CD4-positive, alpha-beta T cell treated with Interferon alpha-2 for 1 hour (primary cell): Measurements from ENCODE around the gene PNPLA1.

ENCODE experiments used
- DNase-seq, 2 donors: peaks; one replicate each; pipeline ENCODE4 v3.0.0-alpha.2; 2020 to 2022

PNPLA1 gene

DNA sequence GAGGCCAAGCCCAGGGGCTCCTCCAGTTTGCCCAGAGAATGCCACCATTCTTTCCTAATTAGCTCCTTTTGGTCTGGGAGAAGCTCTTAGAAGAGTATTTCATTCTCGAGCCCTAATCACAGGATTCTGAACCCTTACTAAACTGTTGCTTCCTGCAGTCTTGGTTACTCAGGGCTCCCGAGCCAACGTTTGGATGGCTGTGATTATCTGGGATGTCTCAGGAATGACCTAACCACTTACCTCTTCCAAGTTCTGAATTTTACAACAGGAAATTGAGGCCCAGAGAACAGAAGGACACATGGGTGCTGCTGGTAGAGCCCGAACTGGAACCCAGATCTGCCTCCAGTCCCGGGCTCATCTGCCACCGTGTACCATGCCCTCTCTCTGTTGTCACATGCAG, 22.2 kb upstream of the PNPLA1 start:
- no peak for DNase-seq

DNA sequence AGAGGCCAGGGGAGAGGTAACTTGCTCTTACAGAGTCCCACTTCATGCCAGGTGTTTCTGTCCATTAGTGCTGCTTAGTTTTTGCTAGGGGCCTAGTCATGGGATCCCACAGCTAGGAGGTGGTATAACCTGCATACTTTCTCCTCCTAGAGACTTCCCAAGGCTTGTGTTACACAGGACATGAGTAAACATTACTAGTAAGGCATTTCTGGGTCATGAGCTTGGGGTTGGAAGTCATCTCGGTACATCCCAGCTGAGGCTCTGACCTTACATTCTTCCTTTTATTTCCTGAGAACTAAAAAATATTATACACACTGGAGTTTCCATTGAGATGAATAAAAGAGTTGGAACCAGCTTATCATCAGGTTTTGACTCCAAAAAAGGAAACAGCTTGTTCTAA, 20.9 kb upstream of the PNPLA1 start:
- no peak for DNase-seq

DNA sequence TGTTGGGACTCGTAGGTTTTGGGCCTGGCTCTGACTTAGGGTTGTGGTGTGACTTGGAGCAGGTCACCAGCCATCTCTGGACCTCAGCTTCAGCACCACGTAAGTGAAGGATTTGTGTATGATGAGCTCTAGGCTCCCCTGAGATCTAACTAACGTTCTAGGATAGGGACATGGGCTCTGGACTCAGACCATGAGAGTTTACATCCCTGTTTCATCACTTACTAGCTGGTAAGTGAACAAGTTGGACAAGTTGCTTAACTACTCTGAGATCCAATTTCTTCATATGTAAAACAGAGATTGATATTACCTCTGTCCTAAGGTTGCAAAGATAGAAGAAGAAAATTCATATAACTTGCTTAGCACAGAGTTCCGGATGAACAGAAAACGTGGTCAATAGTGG, 20.3 kb upstream of the PNPLA1 start:
- no peak for DNase-seq

DNA sequence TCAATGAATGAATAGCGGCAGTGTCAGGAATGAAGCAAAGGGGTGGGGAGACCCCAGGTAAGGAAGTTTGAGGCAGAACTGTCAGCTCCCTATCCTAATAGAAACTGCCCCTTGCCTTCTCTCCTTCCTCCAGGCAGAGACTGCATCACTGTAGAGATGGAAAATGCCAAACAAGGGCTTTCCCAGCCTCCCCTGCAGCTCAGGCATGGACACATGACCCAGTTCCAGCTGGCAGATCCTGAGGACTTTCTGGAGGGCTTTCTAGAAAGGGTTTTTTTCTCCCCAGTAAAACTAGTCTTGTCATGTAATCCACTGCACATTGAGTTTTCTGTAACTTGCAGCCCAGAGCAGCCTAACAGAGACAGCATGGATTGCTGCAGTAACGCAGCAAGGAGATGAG, 17.9 kb upstream of the PNPLA1 start:
- DNase-seq, result no peak

DNA sequence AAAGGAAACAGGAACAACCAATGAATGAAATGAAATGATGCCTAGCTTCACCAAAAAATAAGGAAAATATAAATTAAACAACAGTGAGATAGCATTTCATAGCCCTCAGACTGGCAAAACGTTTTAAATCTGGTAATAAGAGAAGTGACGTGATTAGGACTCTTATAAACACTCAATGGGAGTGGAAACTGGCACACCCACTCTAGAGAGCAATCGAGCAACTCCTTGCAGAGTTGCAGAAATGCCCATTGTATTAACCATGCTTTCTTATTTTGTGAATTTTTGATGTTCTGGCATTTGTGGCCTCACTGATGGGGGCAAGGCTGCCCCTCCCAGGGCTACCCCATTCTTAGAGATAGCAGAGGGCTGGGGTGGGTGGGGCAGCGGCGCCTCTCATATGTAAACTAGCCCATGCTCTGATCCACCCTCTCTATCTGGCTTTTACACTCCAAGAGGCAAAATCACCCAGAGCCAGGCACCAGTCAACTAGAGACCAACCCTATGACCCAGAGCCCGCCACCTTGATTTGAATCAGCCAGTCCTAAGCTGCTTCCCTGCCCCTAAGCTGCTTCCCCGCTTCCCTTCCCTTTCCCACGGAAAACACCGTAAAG, 6.4 kb upstream of the PNPLA1 start:
- DNase-seq, result no peak

DNA sequence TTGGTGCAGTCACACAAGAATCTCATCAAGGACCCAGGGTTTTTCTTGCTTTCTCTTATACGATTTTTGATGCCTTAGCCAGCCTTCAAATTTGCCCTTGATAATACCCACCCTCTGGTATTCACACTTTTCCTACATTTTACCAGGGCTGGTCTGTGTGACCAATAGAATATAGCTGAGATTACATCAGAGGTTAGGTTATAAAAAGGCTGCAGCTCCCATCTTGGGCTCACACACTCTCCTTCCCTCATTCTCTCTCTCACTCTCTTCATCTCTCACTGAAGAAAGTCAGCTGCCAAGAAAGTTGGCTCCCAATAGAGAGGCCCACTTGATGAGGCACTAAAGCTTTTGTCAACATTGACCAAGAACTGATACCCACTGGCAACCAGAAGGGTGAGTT, 4.1 kb upstream of the PNPLA1 start:
- no peak for DNase-seq

DNA sequence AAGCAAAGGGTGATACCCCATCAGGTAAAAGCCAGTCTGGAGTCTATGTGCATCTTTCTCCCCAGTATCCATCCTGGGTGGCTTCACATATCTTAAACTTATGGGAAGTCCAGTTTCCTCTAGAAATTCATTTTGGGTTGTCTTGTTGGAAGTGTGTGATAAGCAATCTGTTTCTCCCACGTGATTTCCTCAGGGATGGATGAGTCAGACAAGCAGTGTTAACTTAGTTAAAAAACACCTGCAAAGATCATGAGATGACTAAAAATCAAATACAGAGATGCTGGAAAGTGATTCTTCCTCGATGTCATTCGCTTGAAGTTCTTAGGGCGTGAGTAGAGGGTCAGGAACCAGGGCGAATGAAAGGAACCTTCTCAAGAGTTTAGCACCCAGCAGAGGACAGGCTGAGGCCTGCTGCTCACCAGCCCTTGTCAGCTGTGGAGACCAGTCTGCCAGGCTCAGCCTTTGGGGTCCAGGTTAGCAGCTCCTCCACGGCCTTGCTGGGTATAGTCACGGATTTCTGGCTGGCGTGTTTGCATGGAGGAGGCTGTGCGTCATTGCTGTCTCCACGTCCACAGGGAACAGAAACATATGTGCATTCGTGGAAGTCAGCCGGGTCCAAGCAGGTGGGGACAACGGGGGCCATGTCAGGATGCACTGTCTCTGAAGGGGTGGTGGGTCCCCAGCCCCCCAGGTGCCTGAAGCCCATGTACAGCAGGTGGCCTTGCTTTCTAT, 2.8 kb upstream of the PNPLA1 start:
- DNase-seq, result no peak

DNA sequence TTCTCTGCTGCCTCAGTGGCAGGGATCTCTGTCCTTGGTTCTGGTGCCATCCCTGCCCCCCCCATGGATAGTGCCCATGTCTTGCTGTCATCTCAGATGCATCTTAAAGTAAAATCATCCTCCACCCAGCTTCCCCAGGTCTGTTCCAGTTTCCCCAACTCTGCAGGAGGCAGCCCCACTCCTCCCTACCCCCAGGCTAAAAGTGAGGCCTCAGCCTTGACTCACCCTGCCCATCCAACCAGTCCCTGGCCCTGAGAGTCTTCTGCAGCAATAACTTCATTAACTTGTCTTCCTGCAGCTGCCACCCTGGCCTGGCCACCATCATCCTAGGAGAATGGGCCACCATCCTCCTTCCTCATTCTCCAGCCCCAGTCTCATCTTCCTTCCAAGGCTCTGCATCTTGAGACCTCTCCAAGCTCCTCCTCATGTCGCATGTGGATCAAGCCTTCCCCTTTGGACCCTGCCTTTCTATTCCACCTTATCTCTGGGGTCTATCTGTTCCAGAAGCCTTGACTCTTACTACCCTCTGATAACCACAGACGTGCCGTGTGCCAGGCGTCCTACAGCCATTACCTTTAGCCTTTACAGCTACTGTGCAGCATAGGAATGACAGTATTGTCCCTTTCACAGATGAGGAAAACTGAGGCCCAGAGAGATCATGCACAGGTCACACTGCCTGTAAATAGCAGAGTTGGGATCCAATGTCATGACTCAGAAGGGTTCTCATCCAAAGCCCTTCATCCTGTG, 2.0 kb upstream of the PNPLA1 start:
- no peak for DNase-seq

DNA sequence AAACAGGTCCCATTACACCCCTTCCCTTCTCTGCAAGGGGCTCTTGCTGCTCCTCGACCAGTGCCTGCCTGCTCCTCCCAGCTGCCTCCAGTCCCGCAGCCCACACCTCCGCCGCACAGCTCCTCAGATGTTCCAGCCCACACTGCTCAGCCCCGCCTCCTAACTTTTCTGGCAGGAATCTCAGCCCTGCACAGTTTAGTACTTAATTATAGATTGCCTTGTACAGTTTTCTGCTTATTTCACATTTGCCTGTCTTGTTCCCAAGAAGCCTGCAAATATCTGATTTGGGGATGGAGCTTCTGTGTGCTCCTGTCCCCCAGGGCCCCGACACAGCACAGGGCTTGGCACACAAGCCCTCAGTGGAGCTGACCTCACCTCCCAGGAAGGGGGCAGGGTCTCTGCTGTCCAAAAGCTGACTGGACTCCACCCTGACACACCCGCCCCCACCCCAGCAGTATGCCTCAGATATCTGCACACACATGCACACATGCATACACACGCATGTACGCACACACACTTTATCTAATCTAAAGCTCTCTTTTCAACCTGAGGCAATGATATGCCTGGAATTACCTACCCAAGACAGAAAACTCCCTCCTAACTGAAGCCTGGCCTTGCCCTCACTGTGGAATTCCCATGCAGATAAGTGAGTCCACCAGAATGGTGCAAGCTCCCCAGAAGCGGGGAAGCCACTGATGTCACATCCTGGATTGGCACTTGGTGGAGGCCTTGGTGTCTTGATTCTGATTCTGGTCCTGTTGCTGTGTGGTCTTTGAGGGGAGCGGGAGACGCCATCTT, 1.2 kb upstream of the PNPLA1 start:
- no peak for DNase-seq

DNA sequence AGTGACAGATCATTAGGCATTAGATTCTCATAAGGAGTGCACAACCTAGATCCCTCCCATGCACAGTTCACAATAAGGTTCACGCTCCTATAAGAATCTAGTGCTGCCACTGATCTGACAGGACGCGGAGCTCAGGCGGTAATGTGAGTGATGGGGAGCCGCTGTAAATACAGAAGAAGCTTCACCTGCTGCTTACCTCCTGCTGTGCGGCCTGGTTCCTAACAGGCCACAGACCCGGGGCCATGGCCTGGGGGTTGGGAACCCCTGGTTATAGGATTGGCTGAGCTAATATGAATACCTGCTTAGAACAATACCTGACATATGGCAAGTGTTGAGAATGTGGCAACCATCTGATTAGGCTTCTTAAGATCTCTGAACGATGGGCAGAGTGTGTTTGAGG, 2.4 kb downstream of the PNPLA1 start:
- DNase-seq, result no peak

DNA sequence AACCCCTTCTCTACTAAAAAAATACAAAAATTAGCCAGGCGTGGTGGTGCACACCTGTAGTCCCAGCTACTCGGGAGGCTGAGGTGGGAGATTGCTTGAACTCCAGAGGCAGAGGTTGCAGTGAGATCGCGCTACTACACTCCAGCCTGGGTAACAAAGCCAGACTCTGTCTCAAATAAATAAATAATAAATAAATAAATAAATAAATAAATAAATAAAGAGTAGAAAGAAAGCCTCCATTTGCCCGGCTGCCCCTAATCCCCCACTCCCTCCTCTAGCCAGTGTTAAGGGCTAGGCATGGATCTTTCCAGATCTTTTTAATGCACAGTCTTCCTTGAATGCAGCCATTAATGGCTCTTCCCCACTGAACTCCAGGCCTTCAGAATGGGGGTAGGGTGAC, 3.2 kb downstream of the PNPLA1 start:
- DNase-seq, result no peak

DNA sequence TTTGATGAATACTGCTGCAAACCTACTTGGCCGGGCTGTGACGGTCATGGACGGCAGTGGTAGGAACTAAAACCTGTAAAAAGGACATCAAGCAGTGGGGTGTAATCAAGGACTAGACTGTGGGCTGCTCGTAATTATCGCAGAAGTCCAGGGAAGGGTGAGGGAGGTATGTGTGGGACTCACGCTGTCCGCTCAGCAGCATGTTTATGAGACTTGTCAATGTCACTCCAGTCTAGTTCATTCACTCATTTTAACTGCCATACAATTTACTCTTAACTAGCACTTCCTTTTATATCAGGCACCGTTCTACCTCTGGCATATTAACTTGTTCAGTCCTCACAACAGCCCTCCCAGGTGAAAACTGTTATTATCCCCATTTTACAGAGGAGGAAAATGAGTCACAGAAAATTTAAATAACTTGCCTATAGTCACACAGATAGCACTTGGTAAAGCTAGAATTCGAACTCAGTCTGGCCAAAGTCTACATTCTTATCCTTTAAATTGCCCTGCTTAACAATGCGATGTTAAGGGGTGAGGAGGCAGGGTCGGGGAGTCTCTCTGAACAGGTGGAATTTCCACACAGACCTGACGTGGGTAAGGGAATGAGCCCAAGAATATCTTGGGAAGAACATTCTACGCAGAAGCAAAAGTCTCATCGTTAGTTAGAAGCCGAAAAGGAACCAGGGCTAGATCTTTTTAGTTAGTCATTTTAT, 4.1 kb downstream of the PNPLA1 start:
- no peak for DNase-seq

DNA sequence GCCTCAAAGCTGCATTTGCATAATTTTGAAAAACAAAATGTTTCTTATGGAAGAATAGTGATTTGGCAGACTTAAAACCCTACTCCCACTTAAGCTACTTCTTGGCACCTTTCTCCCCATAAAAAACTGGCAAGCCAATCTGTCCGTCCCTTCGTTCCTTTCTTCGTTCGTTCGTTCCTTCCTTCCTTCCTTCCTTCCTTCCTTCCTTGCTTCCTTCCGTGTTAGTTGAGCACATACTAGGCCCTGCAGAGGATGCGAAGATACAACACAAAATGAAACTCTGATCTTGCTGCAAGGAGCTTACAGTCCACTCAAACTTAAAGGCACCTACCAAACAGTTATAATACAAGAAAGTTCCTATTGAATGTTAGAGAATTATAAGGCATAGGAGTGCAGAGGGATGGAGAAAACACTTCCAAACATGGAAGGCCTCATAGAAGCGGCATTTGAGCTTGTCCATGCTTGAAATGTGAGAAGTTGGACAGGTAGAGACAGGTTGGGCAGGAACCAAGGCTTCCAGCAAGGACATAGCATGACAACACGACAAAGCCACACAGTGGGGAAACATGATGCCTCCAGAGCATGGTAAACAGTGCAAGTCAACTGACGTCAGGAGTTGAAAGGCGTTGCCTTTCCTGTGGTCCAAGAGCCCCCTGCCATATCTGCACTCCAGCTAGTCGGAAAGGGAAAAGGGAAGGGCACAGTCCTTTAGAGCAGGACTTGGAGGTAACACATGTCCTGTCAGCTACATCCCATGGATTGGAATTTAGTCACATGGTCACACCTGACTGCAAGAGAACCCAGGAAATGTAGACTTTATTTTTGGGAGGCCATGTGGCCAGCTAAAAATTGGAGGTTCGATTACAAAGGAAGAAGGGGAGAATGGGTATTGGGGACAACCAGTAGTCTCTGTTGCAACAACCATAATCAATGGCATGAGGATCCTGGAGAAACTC, 7.0 kb downstream of the PNPLA1 start:
- no peak for DNase-seq

DNA sequence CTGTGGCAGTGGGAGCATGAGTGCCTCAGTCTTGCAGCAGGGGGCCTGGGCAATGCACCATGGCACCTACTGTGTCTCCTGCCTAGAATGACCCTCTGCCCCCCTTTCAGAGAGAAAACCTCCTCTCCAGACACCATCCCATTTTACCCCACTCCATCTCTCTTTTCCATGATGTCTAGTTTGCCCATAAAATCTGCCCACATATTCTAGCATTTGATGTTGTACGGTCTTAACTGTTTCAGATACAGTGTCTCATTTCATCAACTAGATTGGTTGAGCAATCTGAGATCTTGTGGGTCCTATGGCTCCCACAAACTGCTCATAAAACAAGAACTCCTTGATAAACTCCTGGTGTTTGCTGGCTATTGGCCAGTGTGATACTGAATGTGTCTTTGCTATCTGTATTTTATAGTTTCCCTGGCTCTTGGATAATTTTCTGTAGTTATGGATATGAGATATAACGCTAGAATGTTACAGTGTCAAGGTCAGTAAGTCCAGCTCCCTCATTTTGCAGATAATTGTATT, 8.1 kb downstream of the PNPLA1 start:
- no peak for DNase-seq

DNA sequence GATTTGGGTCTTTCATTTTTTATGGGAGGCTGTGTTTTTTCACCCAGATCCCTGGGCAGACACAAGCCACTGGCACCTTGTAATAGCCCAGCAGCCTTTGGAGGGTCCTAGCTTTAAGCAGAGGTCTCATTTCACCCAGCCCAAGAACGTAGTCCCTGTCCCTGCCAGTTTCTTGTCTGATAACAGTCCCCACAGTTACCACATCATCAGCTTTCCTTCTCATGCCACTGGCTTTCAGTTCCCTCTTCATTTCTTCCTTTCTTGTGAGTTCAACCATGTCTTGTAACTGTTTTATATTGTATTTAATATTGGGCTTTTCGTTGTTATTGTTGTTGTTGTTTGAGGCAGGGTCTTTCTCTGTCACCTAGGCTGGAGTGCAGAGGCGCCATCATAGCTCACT, 10.6 kb downstream of the PNPLA1 start:
- DNase-seq, result no peak

DNA sequence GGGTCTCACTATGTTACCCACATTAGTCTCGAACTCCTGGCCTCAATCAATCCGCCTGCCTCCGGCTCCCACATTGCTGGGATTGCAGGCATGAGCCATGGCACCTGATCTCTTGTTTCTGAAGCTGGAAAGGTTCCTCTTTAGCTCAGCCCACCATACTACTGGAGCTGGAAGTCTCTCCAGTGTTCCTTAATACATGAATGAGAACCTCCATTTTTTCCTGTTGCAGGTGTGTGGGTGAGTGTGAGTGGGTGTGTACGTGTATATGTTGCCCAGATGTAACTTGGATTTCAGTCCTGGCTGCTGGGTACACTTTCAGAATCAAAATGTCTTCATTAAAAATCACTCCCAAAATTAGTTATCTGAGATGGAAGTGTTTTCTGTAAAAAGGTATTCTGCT, 11.1 kb downstream of the PNPLA1 start:
- no peak for DNase-seq

DNA sequence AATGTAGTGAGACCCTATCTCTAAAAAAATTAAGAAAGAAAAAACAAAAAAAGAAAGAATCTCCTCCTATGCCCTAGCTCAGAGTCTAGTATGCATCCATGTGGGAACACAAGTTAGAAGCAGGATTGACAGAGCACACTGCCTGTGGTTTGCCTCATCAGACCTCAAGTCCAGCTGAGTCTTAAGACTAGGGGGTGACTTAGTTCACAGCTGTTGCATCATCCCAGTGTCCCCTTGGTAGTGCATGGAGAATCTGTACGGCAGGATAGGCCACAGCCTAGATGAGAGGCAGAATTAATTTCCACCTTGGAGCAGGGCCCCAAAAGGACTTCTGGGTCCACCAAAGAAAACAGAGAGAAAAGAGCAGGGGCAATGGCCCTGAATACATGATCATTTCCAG, 13.7 kb downstream of the PNPLA1 start:
- no peak for DNase-seq

DNA sequence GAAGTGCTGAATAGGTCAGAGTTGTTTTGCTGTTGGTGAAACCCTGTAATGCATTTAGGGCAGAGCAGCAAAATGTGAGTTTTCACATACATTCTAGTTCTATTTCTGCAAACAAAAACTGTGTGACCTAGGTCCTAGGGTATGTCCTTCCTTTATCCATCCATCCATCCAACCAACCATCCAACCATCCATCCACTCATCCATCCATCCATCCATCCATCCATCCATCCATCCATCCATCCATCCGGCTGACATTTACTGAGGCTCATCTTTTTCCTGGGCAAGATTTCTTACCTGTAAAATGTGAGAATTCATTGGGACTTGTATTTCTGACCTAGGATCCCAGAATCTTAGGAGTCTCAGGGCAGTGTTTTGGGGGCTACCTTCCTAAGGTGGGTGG, 14.5 kb downstream of the PNPLA1 start:
- DNase-seq, result no peak

DNA sequence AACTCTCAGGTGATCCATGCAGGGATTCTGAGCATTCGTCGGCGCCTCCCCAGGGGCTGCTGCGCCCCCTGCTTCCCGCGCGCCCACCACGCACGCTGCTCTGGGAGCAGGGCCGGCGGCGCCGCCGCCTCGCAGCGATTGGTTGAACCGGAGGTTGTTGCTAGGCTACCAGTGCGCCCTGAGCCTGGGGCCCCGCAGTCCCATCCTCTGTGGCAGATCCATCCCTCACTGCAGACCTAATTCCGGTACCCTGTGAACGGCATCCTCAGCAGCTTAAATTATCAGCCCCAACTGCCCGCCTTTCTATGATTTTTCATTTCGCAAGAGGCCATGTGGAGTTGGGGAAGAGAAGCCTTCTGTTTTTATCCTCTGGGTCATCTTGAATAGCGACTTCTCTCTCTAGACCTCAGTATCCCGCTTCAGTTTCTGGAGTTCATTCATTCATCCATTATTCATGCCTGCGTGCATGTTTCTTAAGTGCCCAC, 15.4 kb downstream of the PNPLA1 start:
- no peak for DNase-seq

DNA sequence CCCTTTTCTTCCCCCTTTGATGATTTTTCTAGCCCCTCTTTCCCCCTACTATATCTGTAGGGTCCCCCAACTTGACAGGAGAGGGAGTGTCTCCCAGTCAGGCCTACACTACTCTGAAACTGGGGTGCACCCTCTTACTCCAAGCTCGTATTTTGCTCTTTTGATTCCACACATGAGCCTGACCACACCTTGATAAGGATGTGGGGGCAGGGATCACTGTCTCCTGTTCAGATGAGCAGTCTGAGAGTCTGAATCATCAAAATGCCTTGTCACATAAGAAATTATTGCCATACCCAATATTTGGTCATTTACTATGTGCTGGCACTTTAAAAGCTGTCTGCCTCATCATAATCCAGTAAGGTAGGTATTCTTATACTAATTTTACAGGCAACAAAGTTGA, 15.9 kb downstream of the PNPLA1 start:
- no peak for DNase-seq

DNA sequence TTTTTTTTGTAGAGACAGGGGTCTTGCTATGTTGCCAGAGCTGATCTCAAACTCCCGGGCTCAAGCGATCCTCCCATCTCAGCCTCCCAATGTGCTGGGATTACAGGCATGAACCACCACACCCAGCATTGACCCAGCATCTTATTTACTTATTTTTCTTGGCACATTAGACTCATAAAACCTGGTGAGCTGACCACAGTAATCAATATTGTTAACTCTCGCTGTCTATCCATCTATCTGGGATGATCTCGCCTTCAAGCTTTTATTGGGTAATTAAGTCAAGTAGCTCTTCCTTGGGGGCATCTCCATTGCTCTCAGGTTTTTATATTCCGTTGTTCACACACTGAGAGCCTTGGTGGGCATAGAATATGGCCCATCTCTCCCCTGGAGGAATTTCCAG, 17.0 kb downstream of the PNPLA1 start:
- no peak for DNase-seq
